ENCODE data around the gene RNF220.

Gene RNF220

DNA sequence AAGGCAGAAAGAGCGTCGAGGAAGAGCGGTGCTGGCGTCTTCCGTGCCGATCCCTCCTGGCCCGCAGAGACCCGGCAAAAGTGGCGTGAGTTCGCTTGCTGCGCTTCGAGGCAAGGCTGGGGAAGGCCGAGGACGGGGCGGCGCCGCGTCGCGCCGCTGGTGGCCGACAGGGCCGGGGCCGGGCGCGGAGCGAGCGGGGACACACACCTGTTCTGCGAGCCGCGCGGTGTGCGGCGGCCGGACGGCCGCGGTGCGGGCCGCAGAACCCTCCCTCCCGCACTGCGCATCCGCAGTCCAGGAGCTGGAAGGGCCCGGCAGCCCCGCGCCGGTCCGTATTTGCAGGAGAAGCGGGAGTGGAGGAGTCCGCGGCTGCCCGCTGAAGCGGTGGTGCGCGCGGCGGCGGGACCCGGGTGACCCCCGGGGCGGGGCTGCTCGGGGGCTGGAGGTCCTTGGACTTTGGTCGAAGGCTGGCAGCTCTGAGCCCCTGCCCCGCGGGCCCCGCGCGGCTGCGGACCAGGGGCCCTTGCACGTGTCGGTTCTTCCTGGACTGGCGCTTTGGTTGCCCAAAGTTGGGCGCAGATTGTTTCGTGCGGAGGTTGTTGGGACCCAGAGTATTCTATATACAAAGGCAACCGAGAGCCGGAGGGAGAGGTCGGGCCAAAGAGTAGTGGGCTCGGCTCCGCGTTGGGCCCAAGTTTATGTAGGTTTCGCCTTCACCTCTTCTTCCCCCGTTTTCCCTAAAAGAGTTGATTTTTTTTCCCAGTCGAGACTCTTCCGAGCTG is 2.6 kb downstream of the RNF220 start:
- DNase-seq: peak in 2 of 3 donors; percentile 33 to 53

DNA sequence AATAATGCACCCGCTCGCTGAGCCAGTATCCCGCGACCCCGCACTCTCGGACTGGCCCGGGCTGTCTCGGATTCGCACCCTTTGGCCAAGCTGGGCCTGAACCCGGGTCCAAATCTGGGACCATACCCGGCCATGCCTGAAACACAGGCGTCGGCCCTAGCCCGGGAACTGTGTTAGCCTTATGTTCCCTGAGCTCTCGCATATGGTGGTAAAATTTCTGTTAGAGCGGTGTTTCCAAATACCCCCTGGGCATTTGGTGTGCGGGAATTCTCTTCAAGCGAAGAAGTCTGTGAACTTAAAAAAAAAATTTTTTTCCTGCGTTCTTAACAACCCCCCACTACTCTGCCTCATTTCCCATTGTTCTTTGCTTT is 3.1 kb downstream of the RNF220 start:
- no peak for DNase-seq

DNA sequence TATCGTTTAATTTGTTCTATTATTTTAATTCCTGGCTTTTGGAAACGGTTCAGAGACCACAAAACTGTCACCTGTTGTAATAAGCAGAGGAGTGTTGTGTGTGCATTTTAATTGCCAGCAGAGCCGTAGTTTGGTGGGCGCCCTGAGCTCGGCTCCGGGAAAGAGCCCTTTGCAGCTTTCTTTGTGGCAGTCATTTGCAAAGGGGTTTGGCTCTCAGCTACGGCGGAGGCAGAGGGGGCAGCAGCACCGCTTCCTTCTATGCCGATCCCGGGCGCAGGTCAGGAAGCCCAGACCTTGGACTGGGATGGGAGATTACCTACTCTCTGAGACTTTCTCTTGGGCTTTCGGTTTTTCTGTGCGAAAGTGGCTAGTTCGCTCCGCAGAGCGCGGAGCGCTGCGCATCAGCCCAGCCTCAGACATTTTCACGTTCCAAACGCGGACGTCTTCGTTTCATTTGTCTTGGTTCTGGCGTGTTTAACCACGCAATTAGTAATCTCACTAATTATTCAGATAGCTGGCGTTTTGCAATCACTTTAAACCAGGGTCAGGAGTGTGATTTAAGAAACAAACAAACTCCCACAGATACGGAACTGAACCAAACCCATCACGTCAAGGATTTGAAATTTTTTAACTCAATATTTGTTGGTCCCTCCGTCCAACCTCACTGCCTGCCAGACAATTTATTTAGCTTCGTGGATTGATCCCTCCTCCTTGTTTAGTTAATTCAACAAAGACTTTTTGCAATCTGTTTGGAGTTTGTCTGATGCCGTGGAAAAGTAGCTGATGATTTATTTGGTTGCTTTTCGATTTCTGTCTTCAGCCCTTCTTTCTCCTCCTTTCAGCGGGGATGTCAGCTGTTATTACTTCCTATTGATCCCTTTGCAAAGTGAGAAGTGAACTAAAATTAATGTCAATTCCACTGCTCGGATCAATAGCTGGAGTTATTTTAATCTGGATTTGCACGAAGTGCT is 3.9 kb downstream of the RNF220 start:
- DNase-seq: peak; percentile 34 to 55 (median 45)

DNA sequence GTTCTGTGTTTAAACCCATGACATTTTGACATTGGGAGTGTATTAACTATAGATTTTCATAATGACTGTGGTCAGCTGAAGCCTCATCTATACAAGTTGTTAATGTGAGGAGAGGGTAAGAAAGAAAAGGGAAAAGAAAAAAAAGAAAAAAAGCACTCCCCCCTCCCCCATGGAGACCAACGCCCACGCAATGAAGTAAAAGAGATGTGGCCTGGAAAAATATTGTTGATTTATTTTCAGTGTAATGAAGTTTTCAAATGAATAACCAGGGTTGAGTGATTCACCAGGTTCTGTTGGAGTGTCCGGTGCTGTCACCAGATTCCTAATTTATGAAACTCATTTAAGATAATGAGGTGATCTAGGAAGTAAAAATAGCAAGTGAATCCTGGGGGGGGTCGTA is 4.7 kb downstream of the RNF220 start:
- DNase-seq: peak in 1 of 3 donors; percentile 38

DNA sequence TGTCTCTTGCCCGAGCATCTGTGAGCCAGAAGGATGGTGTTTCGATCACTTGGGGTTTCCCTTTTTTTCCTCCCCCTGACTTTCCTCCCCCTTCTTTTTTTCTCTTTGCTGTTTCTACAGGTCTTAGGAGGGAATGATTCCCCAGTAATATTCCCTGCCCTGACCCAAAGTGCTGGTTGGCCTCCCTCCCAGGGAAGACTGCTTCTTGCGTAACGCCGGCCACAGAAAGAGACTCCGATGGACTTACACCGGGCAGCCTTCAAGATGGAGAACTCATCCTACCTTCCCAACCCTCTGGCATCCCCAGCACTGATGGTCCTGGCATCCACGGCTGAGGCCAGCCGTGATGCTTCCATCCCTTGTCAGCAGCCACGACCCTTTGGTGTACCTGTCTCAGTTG is 6.8 kb downstream of the RNF220 start:
- DNase-seq: no peak

DNA sequence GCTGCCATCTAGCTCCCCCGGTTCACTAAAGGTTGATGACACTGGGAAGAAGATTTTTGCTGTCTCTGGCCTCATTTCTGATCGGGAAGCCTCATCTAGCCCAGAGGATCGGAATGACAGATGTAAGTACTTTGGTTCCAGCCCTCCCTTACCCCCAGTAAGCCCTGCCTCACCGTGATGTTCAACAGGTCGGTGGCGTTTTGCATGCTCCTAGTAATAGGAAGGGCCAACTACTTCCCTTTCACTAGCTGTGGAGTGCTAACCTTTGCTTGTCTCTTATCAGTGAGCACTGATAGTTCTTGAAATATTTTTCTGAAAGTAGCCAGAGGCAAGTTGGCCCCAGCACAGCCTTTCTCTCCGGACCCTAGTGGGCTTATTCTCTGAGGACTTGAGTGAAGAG is 7.5 kb downstream of the RNF220 start:
- DNase-seq: no peak

DNA sequence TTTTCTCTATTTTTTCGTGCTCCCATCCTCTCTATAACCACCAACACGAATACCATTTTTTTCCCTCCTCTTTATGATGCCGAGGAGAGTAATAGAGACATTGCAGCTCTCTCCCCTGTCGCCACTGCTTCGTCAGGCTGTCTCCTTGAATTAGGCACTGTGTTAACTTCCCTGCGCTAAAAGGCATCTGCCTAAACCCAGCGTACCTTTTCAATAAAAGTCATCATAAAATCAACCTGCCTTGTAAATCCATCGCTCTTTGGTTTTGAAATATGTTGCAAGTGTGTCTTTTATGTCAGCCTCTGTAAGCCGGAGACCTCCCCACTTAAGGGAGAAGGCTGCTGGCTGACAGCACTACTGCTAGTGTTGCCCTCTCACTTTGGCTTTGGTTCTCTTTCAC is 8.7 kb downstream of the RNF220 start:
- no peak for DNase-seq

DNA sequence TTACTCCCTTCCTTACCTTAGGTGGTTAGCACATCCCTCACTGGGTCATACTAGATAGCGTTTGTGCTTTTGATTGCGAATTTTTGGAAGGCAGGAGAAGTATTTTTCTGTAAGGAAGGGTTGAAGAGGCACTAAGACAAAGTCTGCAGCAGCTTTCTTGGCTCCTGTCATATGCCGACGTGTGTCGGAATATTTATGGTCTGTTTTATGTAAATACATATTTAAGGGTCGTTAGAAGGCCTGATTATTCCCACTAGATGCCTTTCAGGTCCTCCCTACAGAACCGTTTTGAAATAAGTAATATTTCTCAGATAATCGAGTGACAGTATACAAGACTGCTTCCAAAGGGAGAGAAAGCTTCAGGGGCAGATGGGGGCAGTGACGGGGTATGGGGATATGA is 10.0 kb downstream of the RNF220 start:
- no peak for DNase-seq

DNA sequence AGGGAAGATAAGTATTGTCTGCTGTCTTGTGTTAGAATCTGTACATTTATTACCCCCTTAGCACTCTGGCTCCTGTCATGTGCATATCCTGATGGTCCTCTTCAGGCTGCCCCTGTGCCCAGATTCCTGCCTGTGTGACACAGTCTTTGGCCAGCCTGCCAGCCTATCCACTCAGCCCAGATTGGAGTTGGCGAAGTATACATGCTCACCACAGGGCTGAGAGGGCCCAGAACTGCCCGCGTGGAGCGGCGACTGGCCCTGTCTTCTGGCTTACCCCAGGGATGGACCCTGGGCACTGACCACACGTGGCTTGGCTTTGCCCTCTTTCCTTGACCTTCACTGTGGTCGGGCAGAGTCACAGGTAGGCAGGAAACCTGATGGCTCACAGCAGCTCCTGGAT is 11.4 kb downstream of the RNF220 start:
- DNase-seq: no peak

DNA sequence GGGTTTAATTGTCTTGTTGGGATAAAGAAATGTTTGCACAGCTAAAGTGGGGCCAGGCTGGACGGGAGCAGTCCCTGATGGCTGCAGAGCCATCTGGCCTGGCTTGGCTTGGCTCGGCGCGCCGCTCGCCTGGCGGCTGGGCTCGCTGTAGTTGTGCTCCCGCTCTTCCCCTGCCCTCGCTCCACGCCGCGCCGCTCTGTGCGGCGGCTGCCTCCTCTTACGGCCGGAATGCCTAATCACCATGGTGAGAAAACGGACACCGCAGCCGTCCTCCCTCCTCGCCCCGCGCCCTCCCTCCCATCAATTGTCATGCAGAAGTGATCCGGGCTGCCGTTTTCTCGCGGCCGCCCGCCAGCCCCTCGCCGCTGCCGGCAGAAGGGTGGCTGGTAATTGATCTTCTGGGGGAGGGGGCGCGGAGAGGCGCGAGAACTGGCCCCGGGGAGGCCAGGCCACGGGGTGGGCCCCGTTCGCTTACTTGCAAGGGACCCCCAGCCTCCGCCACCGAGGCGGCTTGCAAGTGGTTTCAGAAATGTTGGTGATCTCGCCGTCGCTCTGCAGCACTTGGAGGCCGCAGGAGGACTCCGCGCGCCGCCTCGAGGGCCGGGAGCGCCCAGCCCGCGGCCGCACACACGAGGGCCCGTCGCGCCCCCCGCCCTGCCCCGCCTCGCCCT is 12.4 kb downstream of the RNF220 start:
- DNase-seq: peak in 2 of 3 donors; percentile 53 to 64

DNA sequence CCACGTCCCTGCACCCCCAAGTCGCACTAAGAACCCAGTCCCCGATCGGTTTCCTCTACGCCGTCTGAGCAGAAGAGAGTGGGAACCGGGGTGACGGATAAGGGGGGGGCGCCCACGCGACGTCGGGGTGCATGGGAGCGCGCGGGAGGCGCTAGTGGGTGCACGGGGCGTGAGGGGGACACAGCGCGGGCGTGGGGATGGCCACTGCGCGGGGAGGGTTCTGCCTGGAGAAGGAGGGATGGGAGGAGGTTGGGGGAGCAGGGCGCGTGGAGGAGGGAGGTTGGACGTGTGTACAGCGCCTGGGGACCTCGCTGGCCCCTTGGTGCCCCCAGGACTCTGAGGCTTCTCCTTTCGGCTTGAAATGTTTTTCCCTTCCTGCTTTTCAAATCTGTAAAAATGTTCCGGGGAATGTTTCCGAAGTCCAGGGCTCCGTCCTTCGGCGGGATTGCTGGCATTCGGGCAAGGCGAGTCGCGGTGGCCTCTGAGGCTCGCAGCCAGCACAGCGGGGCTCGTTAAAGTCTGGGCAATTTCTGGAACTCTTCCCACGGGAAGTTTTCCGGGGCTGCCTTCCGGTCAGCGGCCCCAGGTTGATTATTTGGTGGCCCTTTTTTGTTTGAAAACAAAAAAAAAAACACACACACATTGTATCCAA is 13.1 kb downstream of the RNF220 start:
- no peak for DNase-seq

DNA sequence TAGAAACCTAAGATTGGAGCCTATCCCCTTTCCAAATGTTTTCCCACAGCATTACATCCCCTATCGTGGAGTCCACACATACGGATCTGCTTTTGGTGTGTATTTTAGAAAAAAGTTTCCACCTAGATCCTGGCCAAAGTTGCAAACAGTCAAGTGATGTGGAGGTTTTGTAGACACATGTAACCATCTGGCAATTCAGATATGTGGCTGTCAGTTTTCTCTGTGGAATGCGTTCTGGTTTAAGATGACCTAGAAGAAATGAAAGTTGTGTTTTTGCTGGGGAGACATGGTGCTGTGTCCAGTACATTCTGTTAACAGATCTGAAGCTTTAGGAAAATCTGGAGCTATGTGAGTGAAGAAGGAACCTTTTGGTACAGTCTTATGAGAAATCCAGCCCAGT is 14.8 kb downstream of the RNF220 start:
- no peak for DNase-seq

DNA sequence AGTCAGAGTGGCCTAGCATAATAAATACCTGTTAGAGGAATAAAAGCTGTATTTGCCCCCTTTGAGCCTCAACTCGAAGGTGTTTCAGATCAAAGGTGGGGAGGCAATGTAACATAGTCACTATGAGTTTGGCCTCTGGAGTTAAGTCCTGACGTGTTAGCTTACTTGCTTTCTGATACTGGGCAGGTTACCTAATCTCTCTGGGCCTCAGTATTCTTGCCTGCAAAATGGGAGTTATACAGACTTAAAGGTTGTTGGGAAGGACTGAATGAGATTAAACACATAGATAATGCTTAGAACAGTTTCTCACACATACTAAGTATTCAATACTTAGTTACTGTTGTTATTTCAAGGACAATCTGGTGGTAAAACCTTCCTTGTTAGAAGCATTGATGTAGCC is 15.5 kb downstream of the RNF220 start:
- DNase-seq: no peak

DNA sequence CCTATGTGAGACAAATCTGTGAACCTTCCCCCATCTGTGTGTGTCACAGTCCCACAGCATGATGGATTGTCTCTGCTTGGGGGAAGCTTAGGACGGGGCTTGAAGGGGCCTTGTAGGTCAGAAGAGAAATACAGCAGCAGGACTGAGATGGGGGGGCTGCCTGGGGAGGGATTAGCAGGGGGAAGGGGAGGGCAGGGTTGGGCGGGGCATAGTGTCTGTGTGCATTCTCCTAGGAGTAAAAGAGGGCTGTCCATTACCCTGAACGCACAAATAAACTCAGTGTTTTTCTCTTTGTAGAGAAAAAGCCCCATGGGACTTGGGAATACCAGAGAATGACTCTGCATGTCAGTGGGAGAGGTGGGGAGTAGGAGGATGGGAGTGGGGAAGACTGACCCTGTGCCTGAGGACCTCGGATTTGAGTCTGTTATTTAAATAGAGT is 16.4 kb downstream of the RNF220 start:
- no peak for DNase-seq

DNA sequence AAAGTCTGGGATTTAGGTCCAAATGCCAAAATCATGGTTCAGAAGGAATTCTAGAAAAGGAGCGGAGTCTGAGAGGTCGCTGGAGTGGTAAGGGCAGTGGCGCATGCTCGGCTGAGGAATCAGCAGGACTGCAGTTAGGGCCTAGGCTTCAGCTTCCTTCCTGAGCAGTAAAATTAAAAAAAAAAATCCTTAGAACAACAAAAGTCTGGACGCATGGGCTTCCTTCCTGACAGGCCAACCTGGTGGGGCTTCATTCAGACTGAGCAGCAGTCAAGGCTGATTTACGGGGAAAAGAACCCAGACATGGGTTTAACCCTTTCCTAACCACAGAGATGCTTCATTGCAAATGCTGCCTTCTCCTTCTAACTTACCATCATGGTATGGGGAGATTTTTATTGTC is 17.1 kb downstream of the RNF220 start:
- DNase-seq: no peak

DNA sequence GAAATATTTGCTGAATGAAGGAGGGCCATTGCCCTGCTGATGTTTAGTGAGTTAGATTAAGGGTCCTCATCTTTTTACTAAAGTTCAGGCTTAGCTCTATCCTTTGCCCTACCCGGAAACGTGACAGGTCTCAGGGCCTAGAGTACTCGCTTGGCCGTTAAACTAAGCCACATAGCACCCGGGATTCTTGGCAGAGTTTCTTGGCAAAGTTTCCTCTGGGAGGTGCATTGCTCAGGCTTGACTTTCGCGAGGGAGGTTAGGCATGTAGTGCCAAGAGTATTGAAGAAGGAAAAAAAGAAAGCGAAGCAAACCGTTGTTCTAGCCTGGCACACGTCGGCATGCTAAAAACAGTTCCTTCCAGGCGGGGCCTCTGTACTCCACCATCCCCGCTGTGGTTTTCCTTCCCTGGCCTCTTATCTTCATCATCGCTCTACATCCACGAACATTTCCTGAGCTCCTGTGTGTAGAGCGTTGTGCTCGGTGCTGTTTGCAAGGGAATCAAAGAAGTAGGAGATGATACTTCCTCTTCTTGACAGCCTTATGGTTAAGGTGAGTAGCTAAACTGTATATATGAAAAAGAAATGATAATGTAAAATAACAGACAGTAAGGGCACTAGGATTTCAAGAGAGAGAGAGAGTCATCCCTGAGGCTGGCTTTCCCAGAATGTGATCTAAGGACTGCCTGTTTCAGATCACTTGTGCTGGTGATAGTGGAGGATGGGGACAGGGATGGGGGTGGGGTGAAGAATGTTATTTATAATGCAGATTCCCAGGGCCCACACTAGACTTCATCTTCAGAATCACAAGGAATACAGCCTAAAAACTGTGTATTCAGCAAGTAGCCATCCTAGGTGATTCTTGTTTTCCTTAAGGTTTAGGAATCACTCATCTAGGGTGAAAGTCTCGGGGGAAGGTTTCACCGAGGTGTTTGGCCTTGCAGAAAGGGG is 18.8 kb downstream of the RNF220 start:
- no peak for DNase-seq

DNA sequence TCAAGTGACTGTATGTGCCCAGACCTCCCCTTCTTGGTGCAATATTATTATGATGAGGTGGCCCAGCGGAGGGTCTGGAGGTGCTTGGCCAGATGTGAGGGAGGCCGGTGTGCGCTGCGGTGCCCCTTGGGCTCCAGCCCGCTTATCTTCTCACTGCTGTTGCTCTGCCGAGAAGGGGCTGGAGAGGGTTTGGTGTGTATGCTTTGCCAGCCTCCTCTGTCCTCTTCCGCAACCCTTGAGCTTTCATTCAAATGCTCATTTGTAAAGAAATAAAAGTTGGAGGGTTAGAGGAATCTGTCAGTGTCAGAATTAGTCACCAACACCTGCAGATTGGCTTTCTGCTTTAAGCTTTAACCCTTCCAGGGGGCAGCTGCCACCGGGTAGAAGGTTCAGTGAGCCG is 19.7 kb downstream of the RNF220 start:
- DNase-seq: no peak

DNA sequence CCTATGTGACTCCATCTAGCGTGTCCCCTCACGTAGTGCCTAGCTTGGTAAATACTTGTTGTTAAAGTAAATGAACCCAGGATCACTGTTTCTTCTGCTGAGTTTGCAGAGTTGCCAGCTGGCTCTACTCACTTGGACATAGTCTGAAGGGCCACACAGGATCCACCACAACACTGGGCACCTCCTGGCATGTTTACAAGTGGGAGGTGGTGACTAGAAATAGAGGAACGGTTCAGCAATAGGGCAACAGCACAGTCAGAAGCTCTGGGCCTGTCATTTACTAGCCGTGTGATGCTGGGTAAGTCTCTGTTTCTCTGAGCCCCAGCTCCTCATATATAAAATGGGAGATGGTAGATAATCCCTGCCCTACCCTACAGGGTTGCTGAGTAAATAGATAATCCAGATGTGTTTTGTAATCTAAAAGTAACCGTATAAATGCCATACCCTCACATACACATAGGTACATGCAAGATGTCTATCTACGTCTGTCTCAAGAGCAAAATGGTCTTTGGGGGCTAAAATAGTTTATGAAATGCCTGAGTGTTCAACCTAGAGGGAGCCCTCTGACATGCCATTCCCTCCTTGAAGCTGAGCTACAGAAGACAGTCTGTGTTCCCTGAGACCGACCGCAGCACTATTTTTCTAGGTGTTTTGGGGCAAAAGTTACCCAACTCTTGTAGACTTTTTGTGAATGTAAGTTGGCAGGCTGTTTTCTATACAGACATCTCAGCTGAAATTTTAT is 20.5 kb downstream of the RNF220 start:
- no peak for DNase-seq

DNA sequence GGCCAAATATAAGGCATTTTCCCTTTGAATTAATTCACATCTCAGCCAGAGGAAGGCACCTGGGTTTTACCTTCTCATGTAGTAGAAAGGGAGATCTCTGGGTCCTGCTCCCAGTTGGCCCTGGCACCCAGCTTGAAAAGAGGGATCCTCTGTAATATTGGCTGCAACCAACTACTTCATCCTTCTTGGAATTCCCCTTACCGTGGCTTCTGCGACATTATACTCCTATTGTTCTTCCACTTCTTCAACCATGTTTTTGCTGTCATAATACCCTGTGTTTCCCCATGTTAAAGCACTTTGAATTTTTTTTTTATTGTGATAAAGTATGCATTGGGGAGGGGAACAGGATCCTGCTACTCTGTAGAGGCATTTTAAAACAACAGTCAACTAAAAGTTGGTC is 26.8 kb downstream of the RNF220 start:
- DNase-seq: peak; percentile 62 to 64 (median 63)

DNA sequence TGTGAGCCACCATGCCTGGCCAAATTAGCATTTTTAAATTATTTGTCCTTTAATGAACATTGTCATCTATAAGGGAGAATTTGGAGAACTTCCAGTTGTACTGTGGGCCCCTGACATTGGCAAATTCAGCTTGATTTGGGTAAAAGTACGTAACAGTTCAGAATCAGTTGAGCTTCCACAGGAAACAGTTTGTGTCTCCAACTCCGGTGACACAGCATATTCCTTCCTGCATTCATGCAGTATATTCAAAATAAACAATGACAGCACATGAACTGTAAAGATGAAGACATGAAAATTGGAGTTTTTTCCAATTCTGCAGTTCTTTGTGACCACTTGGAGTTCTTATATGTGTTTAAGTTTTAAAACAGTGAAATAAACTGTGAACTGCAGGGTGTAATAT is 28.2 kb downstream of the RNF220 start:
- DNase-seq: peak; percentile 28 to 59 (median 48)

Data from suppressor macrophage treated with lipopolysaccharide for 1 hour (primary cell).